HFFc6 (cell line): ENCODE results near the gene EIPR1. TPM values are rescaled to one million over a fixed set of nuclear protein-coding genes. Genes with fewer than 3 reads are reported as not detected.

ENCODE experiments used
- DNase-seq: peaks from one replicate; pipeline ENCODE4 v3.0.0-alpha.2; 2018
- H3K27ac Mint-ChIP-seq: 2 replicates; pipeline ENCODE4 v1.8.0; 2020; ENCODE audit warnings: mild to moderate bottlenecking, mixed read lengths
- H3K27me3 Mint-ChIP-seq: 2 replicates; pipeline ENCODE4 v1.8.0; 2021; ENCODE audit warnings: mild to moderate bottlenecking, moderate library complexity, mixed read lengths; ENCODE audit not compliant: insufficient read depth
- H3K36me3 Mint-ChIP-seq: 2 replicates; pipeline ENCODE4 v1.8.0; 2021; ENCODE audit warnings: low read depth, mixed read lengths
- H3K4me1 Mint-ChIP-seq: 2 replicates; pipeline ENCODE4 v1.8.0; 2020; ENCODE audit warnings: low read depth, mixed read lengths
- H3K4me3 Mint-ChIP-seq: 2 replicates; pipeline ENCODE4 v1.8.0; 2020; ENCODE audit warnings: mild to moderate bottlenecking, moderate library complexity, mixed read lengths
- H3K9me3 Mint-ChIP-seq: 2 replicates; pipeline ENCODE4 v1.8.0; 2020; ENCODE audit warnings: mild to moderate bottlenecking, mixed read lengths
- total RNA-seq, 6 experiments: library from RNA; stranded (reverse); fragmentation: NEBNext Ultra II Directional; extraction: Animal tissue kit (Norgen Biotek cat#: 25700); gene quantifications; 2 replicates in 1 of 6; 3 replicates in 5 of 6; pipeline ENCODE4 v1.2.3, GENCODE V29; 2021
- TF ChIP-seq, protein P1 (sequence below): fragments of 200-600 bp; sonication (generic); IDR thresholded peaks from 2 replicates; pipeline ENCODE4 v1.5.0; 2021; ENCODE audit warnings: antibody characterized with exemption, mild to moderate bottlenecking

Gene EIPR1
- total RNA-seq, 6 experiments from 2014 or later: 26.6 to 30.9 (median 28.8) TPM

DNA sequence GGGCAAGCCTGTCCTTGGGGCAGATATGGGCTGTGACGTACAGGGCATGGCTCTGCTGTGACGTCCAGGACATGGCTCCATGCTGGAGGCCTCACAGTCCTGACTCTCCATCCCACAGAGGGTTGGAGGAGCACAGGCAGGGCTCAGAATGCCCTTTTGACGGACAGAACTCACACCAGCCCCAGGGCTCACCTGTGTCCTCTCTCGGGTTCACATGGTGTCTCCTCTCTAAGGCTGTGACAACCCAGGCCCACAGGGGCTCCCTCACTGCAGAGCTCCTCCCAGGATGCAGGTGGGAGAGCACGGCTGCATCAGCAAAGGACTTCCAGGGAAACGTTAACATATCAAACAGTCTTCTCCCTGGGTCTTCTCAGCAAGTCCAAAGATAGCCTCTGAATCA is 133.8 kb downstream of the EIPR1 start:
- H3K36me3 Mint-ChIP-seq: peaks cover 14% of the 10 kb centered on the region
- no peak for DNase-seq
- TF ChIP-seq, protein P1, sequence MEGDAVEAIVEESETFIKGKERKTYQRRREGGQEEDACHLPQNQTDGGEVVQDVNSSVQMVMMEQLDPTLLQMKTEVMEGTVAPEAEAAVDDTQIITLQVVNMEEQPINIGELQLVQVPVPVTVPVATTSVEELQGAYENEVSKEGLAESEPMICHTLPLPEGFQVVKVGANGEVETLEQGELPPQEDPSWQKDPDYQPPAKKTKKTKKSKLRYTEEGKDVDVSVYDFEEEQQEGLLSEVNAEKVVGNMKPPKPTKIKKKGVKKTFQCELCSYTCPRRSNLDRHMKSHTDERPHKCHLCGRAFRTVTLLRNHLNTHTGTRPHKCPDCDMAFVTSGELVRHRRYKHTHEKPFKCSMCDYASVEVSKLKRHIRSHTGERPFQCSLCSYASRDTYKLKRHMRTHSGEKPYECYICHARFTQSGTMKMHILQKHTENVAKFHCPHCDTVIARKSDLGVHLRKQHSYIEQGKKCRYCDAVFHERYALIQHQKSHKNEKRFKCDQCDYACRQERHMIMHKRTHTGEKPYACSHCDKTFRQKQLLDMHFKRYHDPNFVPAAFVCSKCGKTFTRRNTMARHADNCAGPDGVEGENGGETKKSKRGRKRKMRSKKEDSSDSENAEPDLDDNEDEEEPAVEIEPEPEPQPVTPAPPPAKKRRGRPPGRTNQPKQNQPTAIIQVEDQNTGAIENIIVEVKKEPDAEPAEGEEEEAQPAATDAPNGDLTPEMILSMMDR: no peak
- no peak overlapping the region for H3K4me3 Mint-ChIP-seq
- H3K9me3 Mint-ChIP-seq: peaks cover 3% of the 10 kb centered on the region; the same call in 1 of the 2 replicates
- H3K27ac Mint-ChIP-seq: no peak overlapping the region
- H3K27me3 Mint-ChIP-seq: no peaks in the 10 kb centered on the region
- no peaks in the 10 kb centered on the region for H3K4me1 Mint-ChIP-seq

DNA sequence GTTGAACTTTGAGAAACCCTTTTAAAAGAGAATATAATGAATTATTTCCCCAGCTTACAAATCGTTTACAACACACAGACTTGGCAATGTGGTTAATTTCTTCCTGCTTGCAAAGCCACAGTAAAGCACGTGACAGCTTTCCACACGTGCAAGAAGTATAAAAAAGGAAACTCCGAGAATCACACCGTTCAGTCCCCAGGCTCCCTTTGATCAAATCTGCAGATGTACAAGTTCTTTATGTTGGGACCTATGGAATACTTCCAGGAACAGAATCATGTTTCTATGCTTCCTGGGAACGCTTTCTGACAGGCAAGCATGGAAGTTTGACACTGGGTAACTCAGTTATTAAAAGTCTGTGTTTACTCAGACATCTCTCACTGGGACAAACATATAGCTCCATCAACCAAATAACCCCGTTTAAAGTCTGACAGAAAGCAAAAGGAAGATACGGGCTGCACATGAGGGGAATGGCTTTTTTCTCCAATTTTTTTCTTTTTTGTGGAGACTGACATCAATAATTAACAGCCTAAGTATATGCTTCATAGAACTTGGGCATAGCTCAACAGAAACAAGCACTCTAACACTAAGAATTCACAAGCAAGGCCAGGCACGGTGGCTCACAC is 134.8 kb downstream of the EIPR1 start:
- Mint-ChIP-seq H3K9me3 (no peaks in the 10 kb centered on the region), H3K27me3 (no peaks in the 10 kb centered on the region), H3K27ac (no peak overlapping the region), H3K36me3 (peaks cover 4% of the 10 kb centered on the region), H3K4me1 (no peaks in the 10 kb centered on the region), H3K4me3 (no peak overlapping the region)
- no peak for DNase-seq
- TF ChIP-seq, protein P1: no peak

GRCh38 chr2:3241971-3242746 is 135.5 kb downstream of the EIPR1 start:
- DNase-seq: no peak
- H3K4me3 Mint-ChIP-seq: no peak overlapping the region
- H3K4me1 Mint-ChIP-seq: no peaks in the 10 kb centered on the region
- no peak overlapping the region for H3K27ac Mint-ChIP-seq
- H3K9me3 Mint-ChIP-seq: no peaks in the 10 kb centered on the region
- H3K36me3 Mint-ChIP-seq: no peaks in the 10 kb centered on the region
- TF ChIP-seq, protein P1: no peak
- H3K27me3 Mint-ChIP-seq: no peaks in the 10 kb centered on the region

GRCh38 chr2:3238951-3239841 is 138.4 kb downstream of the EIPR1 start:
- Mint-ChIP-seq H3K4me1 (no peaks in the 10 kb centered on the region), H3K9me3 (no peaks in the 10 kb centered on the region), H3K27ac (no peak overlapping the region), H3K27me3 (no peaks in the 10 kb centered on the region), H3K4me3 (no peak overlapping the region), H3K36me3 (no peaks in the 10 kb centered on the region)
- DNase-seq: no peak
- TF ChIP-seq, protein P1: no peak

DNA sequence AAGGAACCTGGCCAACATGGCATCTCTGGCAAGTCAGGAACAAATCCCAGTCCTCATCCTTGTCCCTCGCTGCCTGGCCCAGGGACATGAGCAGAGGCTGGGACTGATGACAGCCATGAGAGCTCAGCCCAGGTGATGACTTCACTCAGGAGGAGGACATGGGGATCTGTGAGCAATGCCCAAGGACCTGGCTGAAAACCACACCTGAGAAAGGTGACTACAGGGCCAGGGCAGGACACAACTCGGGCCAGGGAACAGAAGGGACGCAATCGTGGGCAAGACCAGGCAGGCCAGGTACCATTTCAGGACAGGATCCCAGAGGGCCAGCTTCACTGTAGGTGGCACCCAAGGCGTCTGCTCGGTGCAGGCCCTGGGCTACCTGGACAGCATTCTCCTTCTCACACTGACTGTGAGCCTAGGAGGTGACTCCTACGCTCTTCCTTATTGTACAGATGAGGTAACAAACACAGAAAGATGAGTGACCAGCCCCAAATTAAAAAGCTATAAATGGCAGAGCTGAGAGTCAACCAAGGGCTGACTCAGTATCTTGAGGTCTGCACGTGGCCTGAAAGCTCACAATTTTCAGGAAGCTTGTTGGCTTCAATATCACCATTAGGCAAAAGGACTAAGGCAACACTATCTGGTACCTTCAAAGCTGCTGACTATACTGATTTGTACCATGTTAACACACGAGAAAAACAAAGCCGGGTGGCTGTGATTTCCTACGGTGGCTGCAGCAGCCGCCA is 141.1 kb downstream of the EIPR1 start:
- H3K9me3 Mint-ChIP-seq: no peaks in the 10 kb centered on the region
- no peaks in the 10 kb centered on the region for H3K4me1 Mint-ChIP-seq
- TF ChIP-seq, protein P1: no peak
- DNase-seq: no peak
- no peak overlapping the region for H3K4me3 Mint-ChIP-seq
- H3K36me3 Mint-ChIP-seq: peaks cover 10% of the 10 kb centered on the region; the same call in 1 of the 2 replicates
- no peaks in the 10 kb centered on the region for H3K27me3 Mint-ChIP-seq
- H3K27ac Mint-ChIP-seq: no peak overlapping the region
